Spleen (tissue), 11 donors: ENCODE results near the gene PITPNC1. TPM values are rescaled to one million over a fixed set of nuclear protein-coding genes. Genes with fewer than 3 reads are reported as not detected.
"Not testable (repeated sequence)": the region's sequence is repeated elsewhere in the genome, so short reads cannot be mapped to it uniquely, and the experiment has no call there.

Source experiments
- DNase-seq: peaks from one replicate; pipeline ENCODE4 v3.0.0-alpha.2; 2020
- H3K27ac ChIP-seq, 8 donors: fragments of 200-600 bp; sonication (generic) in 7 of 8; 1 replicate in 4 of 8; 2 replicates in 4 of 8; pipeline versions ENCODE4 v1.5.0 to v1.8.0; 2016 to 2021; ENCODE audit warnings: inconsistent platforms in 4 of 8, mild to moderate bottlenecking in 4 of 8, moderate library complexity in 1 of 8
- H3K27me3 ChIP-seq, 7 donors: fragments of 200-600 bp; sonication (generic) in 6 of 7; replicated peaks in 1 of 7; 1 replicate in 4 of 7; 2 replicates in 3 of 7; pipeline versions ENCODE4 v1.5.0 to v1.8.0; 2016 to 2021; ENCODE audit warnings: inconsistent platforms in 3 of 7, mild to moderate bottlenecking in 1 of 7
- H3K36me3 ChIP-seq, 6 donors: fragments of 200-600 bp; sonication (generic) in 5 of 6; 1 replicate in 4 of 6; 2 replicates in 2 of 6; pipeline versions ENCODE4 v1.5.0 to v1.8.0; 2016 to 2021; ENCODE audit warnings: inconsistent platforms in 2 of 6
- H3K4me1 ChIP-seq, 6 donors: fragments of 200-600 bp; sonication (generic) in 5 of 6; 1 replicate in 3 of 6; 2 replicates in 3 of 6; pipeline versions ENCODE4 v1.5.0 to v1.8.0; 2016 to 2021; ENCODE audit warnings: inconsistent platforms in 3 of 6
- H3K4me3 ChIP-seq, 8 donors: fragments of 200-600 bp; sonication (generic) in 7 of 8; 1 replicate in 4 of 8; 2 replicates in 4 of 8; pipeline versions ENCODE4 v1.5.0 to v1.8.0; 2016 to 2021; ENCODE audit warnings: inconsistent platforms in 4 of 8, mild to moderate bottlenecking in 4 of 8, moderate library complexity in 2 of 8
- H3K9me3 ChIP-seq, 8 donors: fragments of 200-600 bp; sonication (generic) in 7 of 8; 1 replicate in 4 of 8; 2 replicates in 4 of 8; pipeline versions ENCODE4 v1.5.0 to v1.8.0; 2016 to 2021; ENCODE audit warnings: inconsistent platforms in 4 of 8
- POLR2A ChIP-seq, 3 donors: fragments of 450-650 bp; IDR thresholded peaks; one replicate each; pipeline ENCODE4 v1.5.1; 2017; ENCODE audit warnings: antibody characterized with exemption in 3 of 3, mild to moderate bottlenecking in 1 of 3
- POLR2AphosphoS5 ChIP-seq, 3 donors: sonication (generic); formaldehyde crosslinking; IDR thresholded peaks; one replicate each; pipeline ENCODE4 v1.5.1; 2017; ENCODE audit warnings: antibody characterized with exemption in 3 of 3
- WGBS, 5 donors: extraction: QIAGEN DNeasy Blood & Tissue Kit in 3 of 5; methylation state at CpG; one replicate each; pipeline versions ENCODE4 v1.1.5 to v1.1.7; 2013 to 2018; 5-methylcytosine and 5-hydroxymethylcytosine counted together
- intact Hi-C: fragments of 100-400 bp; cut with DNase I; formaldehyde crosslinking; loops from one replicate; pipeline ENCODE4 v1.15.0; 2023; ENCODE audit warnings: low total_unique reads
- polyA plus RNA-seq, 3 donors: library from polyadenylated mRNA; stranded (reverse); fragments of 200-250 nt; gene quantifications; one replicate each; pipeline ENCODE4 v1.2.1, GENCODE V29; 2013
- total RNA-seq, 7 donors: library from RNA; depleted of rRNA in 3 of 7; stranded (reverse); fragments of >200 nt in 3 of 7; fragmentation: NEBNext Ultra II Directional in 4 of 7; extraction: Animal tissue kit (Norgen Biotek cat#: 25700) in 4 of 7; gene quantifications; one replicate each; pipeline versions ENCODE4 v1.1.0 to v1.2.1, GENCODE V29; 2016 to 2021
- TF ChIP-seq, protein P1 (sequence below), 11 experiments: fragments of 200-600 bp in 7 of 11; fragments of 450-650 bp in 4 of 11; sonication (generic) in 4 of 11; IDR thresholded peaks in 8 of 11; conservative IDR thresholded peaks in 3 of 11; 1 replicate in 7 of 11; 2 replicates in 4 of 11; pipeline versions ENCODE4 v1.4.0 to v1.8.0; 2016 to 2021; ENCODE audit warnings: antibody characterized with exemption in 11 of 11, inconsistent platforms in 4 of 11, mild to moderate bottlenecking in 1 of 11
- donor health status: healthy with polysubstance abuse.
- donor health status: DM: no; HTN: no; CAD: no; lungs with moderate emphysema.
- donor health status: DM: no; HTN: no; CAD: no.
- donor health status: Bipolar disorder and iron deficiency.
- donor health status: healthy.
- donor health status: DM: no; HTN: no; CAD: no.
- donor health status: DM: yes; HTN: yes; CAD: no.

PITPNC1 gene
- total and polyA plus RNA-seq, 10 donors = 5.8 to 33.8 (median 18.8) TPM

DNA sequence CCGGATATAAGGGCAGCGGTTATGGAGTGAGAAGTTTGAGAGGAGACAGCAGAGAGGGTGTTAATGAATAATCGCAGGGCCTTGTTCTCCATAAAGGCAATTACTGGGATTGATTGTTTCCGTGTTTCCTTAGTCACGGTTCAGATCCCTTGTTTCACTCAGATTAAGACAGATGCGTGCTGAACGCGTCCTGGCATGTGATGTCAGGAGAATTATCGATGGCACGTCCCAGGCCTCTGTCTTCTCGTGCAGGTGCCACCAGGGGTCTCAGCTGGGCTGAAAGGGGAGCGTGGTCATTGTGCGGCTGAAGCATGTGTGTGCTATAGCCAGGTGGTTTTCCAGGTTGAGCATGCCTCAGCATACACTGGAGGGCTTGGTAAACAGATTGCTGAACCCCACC is 198.2 kb downstream of the PITPNC1 start:
- peaks cover 0 to 23% (median 0%) of the 10 kb centered on the region in 6 donors for H3K36me3 ChIP-seq
- intact Hi-C loops = no loop called here
- no peak overlapping the region for H3K27ac ChIP-seq
- DNase-seq = no peak
- 63 to 85% (median 83%) methylated on average over 13 of the region's 13 CpGs for WGBS, 5 donors
- H3K4me3 ChIP-seq = no peak overlapping the region
- no peaks in the 10 kb centered on the region for H3K27me3 ChIP-seq
- peaks cover 0 to 12% (median 0%) of the 10 kb centered on the region in 6 donors for H3K4me1 ChIP-seq
- no peak for TF ChIP-seq POLR2AphosphoS5 (IDR thresholded peaks at IDR 0.05)
- TF ChIP-seq, protein P1, sequence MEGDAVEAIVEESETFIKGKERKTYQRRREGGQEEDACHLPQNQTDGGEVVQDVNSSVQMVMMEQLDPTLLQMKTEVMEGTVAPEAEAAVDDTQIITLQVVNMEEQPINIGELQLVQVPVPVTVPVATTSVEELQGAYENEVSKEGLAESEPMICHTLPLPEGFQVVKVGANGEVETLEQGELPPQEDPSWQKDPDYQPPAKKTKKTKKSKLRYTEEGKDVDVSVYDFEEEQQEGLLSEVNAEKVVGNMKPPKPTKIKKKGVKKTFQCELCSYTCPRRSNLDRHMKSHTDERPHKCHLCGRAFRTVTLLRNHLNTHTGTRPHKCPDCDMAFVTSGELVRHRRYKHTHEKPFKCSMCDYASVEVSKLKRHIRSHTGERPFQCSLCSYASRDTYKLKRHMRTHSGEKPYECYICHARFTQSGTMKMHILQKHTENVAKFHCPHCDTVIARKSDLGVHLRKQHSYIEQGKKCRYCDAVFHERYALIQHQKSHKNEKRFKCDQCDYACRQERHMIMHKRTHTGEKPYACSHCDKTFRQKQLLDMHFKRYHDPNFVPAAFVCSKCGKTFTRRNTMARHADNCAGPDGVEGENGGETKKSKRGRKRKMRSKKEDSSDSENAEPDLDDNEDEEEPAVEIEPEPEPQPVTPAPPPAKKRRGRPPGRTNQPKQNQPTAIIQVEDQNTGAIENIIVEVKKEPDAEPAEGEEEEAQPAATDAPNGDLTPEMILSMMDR (IDR thresholded peaks at IDR 0.05 in 8 of 11, conservative IDR thresholded peaks at IDR 0.05 in 3 of 11) = no peak
- H3K9me3 ChIP-seq = no peaks in the 10 kb centered on the region

DNA sequence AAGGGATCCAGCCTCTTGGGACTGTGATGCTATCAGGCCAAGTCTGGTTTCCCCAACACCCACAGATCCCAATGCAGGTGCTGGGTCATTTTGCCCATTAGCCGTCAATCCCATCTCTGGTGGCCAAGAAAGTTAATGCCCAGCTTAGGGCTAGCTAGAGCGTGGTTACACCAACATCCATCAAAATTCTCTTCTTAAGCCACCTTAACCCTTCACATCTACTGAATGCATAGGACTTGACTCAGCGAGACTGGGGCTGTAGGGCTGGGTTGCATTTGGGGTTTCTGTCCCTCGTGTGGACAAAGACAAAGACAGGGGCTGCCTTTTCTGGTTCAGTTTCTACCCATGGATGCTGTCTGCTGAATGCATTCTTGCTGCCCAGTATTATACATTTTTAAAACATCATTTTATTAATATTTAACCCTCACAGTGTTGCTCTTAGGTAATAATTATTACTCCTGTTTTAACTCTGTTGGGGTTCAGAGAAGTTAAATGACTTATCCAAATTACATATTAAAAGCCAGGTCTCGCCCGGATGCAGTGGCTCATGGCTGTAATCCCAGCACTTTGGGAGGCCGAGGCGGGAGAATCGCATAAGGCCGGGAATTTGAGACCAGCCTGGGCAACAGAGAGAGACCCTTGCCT is 199.5 kb downstream of the PITPNC1 start:
- Histone ChIP-seq H3K36me3 (peaks cover 0 to 34% (median 0%) of the 10 kb centered on the region in 6 donors), H3K4me3 (no peak overlapping the region), H3K9me3 (no peaks in the 10 kb centered on the region), H3K27me3 (no peaks in the 10 kb centered on the region), H3K4me1 (peaks cover 0 to 11% (median 0%) of the 10 kb centered on the region in 6 donors), H3K27ac (no peak overlapping the region)
- 92 to 98% (median 96%) methylated on average over 10 of the region's 10 CpGs for WGBS, 5 donors
- TF ChIP-seq POLR2A (IDR thresholded peaks at IDR 0.05) (no peak), POLR2AphosphoS5 (IDR thresholded peaks at IDR 0.05) (no peak)
- TF ChIP-seq, protein P1 (IDR thresholded peaks at IDR 0.05 in 8 of 11, conservative IDR thresholded peaks at IDR 0.05 in 3 of 11) = no peak
- intact Hi-C loops = no loop called here
- DNase-seq = no peak

DNA sequence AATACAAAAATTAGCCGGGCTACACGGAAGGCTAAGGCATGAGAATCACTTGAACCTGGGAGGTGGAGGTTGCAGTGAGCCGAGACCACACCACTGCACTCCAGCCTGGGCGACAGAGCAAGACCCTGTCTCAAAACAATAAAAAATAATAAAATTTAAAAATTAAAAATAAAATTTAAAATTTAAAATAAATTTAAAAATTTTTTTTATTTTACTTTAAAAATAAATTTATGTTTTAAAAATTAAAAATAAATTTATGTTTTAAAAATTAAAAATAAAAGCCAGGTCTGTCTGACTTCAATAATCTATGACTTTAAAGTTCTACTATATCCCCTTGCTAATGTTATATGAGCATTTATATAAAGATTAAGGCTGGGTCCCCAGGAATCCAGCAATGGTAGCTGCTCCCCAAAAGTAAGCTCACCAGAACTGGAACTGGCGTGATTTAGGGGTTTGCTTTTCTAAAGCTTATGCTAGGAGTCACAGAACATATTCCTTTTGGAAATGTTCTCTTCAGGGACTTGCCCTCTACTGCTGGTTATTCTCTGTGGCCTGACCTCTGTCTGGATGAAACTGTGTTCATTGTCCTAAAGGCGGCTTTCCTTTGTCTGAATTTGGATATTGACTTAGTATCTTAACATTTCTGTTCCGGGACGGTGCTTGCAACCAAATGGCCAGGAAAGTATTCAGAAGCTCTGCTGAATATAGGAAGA is 200.5 kb downstream of the PITPNC1 start:
- DNase-seq = no peak
- no peak overlapping the region for H3K27ac ChIP-seq
- TF ChIP-seq, protein P1 (IDR thresholded peaks at IDR 0.05 in 8 of 11, conservative IDR thresholded peaks at IDR 0.05 in 3 of 11) = no peak
- TF ChIP-seq POLR2AphosphoS5 (IDR thresholded peaks at IDR 0.05) (no peak), POLR2A (IDR thresholded peaks at IDR 0.05) (no peak)
- H3K4me1 ChIP-seq = peaks cover 0 to 11% (median 0%) of the 10 kb centered on the region in 6 donors
- no peak overlapping the region for H3K4me3 ChIP-seq
- 80 to 96% (median 91%) methylated on average over 8 of the region's 8 CpGs for WGBS, 5 donors
- peaks cover 0 to 36% (median 0%) of the 10 kb centered on the region in 6 donors for H3K36me3 ChIP-seq
- intact Hi-C loops = no loop called here
- H3K27me3 ChIP-seq = no peaks in the 10 kb centered on the region
- H3K9me3 ChIP-seq = no peaks in the 10 kb centered on the region

DNA sequence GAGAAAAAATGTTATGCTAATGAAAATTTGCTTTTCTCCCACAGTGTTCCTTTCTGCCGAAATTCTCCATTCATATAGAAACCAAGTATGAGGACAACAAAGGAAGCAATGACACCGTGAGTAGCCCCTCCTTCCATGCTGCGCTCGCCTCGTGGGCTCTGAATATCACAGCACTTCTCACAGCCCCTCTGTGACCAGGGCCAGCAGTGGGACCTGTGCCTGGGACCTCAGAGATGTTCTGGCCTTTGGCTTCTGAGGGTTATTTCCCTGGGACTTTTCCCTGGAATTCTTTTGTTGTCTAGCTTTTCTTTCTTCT is 201.0 kb downstream of the PITPNC1 start:
- WGBS, 5 donors = 71 to 81% (median 76%) methylated on average over 5 of the region's 5 CpGs
- H3K9me3 ChIP-seq = no peaks in the 10 kb centered on the region
- TF ChIP-seq, protein P1 (IDR thresholded peaks at IDR 0.05 in 8 of 11, conservative IDR thresholded peaks at IDR 0.05 in 3 of 11) = no peak
- no peak for TF ChIP-seq POLR2AphosphoS5 (IDR thresholded peaks at IDR 0.05)
- TF ChIP-seq POLR2A (IDR thresholded peaks at IDR 0.05) = no peak
- intact Hi-C loops = no loop called here
- H3K36me3 ChIP-seq = peaks cover 0 to 36% (median 0%) of the 10 kb centered on the region in 6 donors
- H3K27ac ChIP-seq = no peak overlapping the region
- no peak for DNase-seq
- no peak overlapping the region for H3K4me3 ChIP-seq
- H3K27me3 ChIP-seq = no peaks in the 10 kb centered on the region
- peaks cover 0 to 11% (median 0%) of the 10 kb centered on the region in 6 donors for H3K4me1 ChIP-seq

DNA sequence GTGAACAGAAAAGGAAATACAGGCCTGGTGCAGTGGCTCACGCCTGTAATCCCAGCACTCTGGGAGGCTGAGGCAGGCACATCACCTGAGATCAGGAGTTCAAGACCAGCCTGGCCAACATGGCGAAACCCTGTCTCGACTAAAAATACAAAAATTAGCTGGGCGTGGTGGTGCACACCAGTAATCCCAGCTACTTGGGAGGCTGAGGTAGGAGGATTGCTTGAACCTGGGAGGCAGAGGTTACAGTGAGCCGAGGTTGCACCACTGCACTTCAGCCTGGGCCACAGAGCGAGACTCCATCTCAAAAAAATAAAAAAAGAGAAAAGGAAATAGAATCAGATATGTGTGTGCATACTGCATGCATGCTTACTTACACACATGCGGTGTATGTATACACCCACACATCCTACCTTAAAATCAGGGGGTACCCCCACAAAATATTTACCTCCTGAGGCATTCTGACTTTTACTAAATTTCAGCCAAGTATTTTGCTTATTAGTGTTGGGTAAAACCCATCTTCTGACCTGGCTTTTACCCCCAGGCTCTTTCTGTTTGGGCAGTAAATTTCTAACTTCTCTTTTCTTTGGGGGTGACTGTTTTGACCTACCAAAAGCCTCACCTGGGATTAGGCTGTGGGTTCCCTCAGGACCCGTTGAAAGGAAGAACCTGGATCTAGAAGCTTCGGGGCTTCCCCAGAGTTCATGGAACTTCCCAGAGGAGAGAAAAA is 201.8 kb downstream of the PITPNC1 start:
- H3K27me3 ChIP-seq, H3K9me3 ChIP-seq, intact Hi-C loops, DNase-seq, H3K4me3 ChIP-seq, H3K27ac ChIP-seq: not testable (repeated sequence)
- peaks cover 0 to 36% (median 0%) of the 10 kb centered on the region in 6 donors for H3K36me3 ChIP-seq
- H3K4me1 ChIP-seq = peaks cover 0 to 11% (median 0%) of the 10 kb centered on the region in 6 donors
- 78 to 83% (median 81%) methylated on average over 9 of the region's 9 CpGs for WGBS, 5 donors
